NCI-H2171 treated with DMSO at 0.1 percent for 48 hours (cell line): ENCODE results near the gene PHF21B.
"Not testable (repeated sequence)": the region's sequence is repeated elsewhere in the genome, so short reads cannot be mapped to it uniquely, and the experiment has no call there.

Source experiments
- DNase-seq: peaks from one replicate; lab custom pipeline; 2025; lab: John Stamatoyannopoulos, UW

The PHF21B gene

GRCh38 chr22:44917372-44918165, 92.2 kb downstream of the PHF21B start:
- DNase-seq: no peak

GRCh38 chr22:44916281-44917231, 93.2 kb downstream of the PHF21B start:
- DNase-seq: no peak

- DNase-seq: no peak
Observed at GRCh38 chr22:44915441-44915840, 94.4 kb downstream of the PHF21B start.

- no peak for DNase-seq
Observed at GRCh38 chr22:44914026-44914721, 95.6 kb downstream of the PHF21B start.

GRCh38 chr22:44913198-44913983, 96.4 kb downstream of the PHF21B start:
- no peak for DNase-seq

- no peak for DNase-seq
Observed at GRCh38 chr22:44909241-44909640, 100.6 kb downstream of the PHF21B start.

- no peak for DNase-seq
Observed at GRCh38 chr22:44907765-44908737, 101.8 kb downstream of the PHF21B start.

GRCh38 chr22:44906999-44907644, 102.7 kb downstream of the PHF21B start:
- no peak for DNase-seq

- no peak for DNase-seq
Observed at GRCh38 chr22:44906248-44906936, 103.4 kb downstream of the PHF21B start.

- DNase-seq: not testable (repeated sequence)
Observed at GRCh38 chr22:44904492-44905152, 105.2 kb downstream of the PHF21B start.

- not testable (repeated sequence) for DNase-seq
Observed at GRCh38 chr22:44903164-44903563, 106.6 kb downstream of the PHF21B start.

GRCh38 chr22:44901301-44901700, 108.5 kb downstream of the PHF21B start:
- DNase-seq: no peak

- no peak for DNase-seq
Observed at GRCh38 chr22:44898236-44898635, 111.6 kb downstream of the PHF21B start.

- DNase-seq: no peak
Observed at GRCh38 chr22:44895296-44896055, 114.3 kb downstream of the PHF21B start.

- DNase-seq: no peak
Observed at GRCh38 chr22:44894782-44895181, 115.0 kb downstream of the PHF21B start.

- DNase-seq: no peak
Observed at GRCh38 chr22:44894321-44894720, 115.5 kb downstream of the PHF21B start.

- DNase-seq: no peak
Observed at GRCh38 chr22:44893731-44894080, 116.1 kb downstream of the PHF21B start.
